NOMO-1 treated with dmso at 0.1 percent for 144 hours (cell line): ENCODE data around the gene INO80C.

Experiments
- DNase-seq: peaks from one replicate; lab custom pipeline; 2025; ENCODE audit not compliant: unreplicated experiment; lab: John Stamatoyannopoulos, UW

Gene INO80C

DNA sequence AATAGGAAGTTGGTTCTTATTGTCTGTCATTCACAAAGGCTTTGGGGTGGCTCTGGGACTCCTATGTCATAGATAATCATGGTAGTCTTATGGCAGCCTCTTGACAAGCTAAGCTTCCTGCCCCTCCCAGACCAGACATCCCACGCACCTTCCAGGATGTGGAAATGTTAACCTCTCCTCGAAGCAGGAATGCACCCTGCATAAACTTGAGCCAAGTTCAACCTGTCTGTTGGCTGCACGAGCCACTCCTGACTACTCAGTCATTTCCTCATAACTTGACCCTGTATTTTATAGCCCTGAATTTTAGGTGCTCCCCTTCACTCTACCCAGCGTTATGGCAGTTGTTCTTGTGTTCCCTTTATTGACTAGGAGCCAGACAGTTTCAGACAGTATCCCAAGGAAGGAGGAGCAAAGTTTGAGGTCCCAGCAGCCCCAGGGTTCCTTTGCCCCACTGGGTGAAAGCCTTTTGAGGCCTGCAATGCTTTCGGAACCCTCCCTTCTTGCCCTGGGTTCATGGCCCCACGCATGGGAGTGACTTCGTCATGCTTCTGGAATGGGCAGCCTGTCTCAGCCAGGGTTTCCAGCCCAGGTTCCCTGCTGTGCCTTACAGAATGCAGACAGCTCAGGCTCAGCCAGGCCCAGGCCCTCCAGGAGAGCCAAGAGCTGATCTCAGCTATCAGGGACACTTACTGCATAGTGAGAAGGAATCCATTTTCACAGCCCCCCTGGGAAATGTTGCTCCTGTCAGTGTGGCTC, 15.6 kb upstream of the INO80C start:
- DNase-seq: no peak

DNA sequence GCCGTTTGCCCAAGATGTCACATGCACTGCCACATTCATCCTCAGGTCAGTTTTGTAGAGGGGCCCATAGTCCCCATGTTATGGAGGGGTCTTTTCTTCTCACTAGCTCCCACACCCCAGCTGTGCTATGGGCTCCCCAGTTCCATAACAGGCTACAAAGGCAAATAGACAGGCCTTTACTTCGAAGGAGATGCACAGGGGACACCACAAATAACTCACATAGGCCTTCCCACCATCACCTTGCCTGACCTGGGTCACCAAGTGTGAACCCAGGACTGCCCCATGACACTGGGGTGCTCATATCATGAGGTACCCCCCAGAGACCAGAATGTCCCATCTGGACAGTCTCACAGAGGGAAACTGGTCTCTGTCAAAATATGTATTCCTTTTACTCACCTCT, 15.0 kb upstream of the INO80C start:
- no peak for DNase-seq

DNA sequence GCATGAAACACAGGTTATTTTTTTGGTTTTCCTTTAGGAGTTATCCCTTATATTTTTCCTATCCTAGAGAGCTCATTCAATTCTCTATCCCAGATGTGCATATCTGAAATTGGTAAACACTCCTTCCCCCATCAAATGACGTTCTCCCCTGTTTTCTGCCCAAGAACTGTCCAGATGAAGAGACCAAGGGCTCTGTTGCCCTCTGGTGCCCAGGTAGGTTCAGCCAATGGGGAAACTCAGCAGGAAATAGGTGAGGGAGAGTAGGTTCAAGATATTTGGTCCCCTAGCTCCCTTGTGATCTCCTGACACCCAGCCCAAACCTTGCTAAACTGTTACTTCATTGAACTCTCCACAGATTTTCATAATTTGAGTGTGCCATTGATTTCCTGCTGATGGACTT, 14.1 kb upstream of the INO80C start:
- DNase-seq: no peak

DNA sequence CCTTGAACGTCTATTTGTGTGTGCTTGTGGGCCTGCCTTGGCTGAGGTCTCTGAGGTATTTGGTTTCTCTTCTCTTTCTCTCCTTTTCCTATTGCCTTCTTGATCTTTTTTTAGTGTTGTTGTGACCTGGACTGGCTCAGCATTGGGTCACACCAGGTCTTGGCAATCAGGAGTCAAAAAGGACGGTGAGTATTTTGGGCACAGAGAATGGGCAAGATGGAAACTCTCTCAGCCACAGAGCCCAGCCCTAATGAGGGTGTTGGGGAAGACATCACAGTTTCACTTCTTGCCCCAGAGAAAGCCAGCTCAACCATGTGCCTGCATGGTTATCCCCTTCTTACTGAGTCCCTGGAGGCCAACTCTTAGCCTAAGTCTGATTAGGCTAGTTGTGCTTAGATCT, 13.7 kb upstream of the INO80C start:
- no peak for DNase-seq

DNA sequence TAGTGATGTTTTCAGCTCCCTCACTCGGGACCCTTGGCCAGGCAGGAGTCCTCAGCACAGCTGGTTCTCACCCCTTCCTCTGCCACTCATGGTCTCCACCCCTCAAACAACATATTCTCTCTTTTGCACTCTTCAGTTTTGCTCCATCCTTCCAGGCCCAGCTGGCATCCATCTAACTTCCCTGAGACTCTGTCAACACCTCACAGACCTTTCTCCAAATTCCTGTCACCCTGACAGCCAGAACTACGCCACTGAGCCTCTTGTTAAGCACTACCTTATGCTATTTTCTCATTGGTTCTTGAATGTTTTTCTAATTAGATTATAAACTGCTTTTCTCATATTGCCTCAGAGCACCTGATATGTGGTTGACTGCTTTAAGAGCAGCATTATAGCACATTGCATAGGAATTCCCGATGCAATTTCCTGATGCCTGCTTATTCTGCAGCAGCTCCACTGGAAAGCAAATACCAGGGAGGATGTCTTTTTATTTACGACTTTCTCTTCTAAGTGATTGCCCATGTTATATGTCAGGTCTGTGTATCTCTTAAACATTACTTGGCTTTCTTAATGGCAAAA, 12.4 kb upstream of the INO80C start:
- DNase-seq: no peak

DNA sequence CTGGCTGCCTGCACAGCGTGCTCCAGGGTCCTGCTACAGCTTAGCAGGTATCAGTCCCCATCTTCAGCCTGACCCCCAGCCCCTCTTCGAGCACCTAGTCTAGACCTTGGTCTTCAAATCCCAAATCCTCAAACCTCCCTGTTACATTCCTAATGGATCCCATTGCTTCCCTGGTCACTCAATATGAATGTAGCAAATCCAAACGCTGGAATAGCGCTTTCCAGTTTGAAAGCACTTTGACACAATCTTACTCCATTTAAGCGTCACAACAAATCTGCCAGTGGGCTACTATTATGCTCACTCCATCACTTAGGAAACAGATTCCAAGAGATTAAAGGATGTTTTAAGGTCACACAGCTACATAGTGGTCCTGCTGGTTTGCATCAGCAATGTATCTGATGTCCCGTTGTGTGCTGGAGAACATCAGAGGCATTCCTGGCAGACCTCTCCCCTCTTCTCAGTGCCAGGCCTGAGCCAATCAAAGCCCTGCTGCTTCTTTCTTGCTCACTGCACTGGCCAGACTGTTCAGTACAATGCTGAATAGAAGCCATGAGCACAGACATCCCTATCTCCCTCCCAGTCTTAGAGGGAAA, 11.1 kb upstream of the INO80C start:
- DNase-seq: no peak

DNA sequence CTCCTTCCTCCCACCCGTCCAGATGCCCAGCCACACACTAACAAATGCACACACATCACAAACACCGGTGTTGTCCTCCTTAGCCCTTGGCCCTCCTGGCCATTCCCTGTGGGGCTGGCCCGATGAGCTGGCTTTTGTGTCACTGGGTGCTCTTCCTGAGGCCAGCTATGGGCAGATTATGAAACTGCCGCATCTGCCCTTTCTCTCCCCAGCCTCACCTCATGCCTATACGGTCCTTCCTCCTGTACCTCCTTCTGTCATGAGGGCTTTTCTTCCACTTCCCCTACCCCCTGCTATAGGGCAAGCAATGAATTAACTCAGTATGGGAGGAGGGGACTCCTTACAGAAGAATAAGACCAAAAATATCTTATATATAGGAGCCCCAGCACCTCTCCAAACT, 10.3 kb upstream of the INO80C start:
- DNase-seq: no peak

DNA sequence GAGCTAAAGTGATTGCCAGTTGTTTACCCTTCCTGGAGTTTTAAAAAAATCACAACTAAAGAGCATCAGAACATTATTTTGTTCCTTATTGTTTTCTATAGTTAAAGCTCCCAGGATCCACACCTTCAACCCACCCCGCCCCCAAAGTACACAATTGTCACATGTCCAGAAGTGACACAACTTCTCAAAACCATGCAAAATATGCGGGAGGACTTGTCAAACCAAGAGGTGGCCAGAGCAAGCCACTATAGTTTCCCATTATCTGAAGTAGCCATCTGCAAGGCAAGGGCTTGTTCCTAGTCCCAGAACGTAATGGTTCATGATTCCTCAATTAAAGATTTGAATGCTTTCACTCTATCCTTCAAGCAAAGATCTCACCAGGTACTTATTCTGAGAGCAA, 9.9 kb upstream of the INO80C start:
- no peak for DNase-seq

DNA sequence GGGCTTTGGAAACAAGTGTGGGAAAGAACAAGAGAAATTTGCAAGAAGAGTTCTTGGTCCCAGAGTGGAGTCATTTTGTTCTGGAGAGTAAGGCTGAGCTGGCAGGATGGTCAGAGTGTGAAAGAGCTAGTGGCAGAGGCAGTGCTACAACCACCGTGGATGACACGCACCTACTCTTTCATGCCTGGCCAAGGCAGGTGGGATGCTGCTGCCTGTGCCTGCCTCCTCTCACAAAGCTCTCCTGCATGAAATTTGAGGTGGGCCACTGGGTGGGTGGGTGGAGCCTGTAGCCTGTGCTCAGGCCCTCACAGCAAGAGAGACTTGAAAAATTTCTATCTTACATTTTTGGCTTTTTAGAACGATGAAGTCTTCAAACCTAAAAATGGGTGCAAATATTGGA, 9.4 kb upstream of the INO80C start:
- no peak for DNase-seq

DNA sequence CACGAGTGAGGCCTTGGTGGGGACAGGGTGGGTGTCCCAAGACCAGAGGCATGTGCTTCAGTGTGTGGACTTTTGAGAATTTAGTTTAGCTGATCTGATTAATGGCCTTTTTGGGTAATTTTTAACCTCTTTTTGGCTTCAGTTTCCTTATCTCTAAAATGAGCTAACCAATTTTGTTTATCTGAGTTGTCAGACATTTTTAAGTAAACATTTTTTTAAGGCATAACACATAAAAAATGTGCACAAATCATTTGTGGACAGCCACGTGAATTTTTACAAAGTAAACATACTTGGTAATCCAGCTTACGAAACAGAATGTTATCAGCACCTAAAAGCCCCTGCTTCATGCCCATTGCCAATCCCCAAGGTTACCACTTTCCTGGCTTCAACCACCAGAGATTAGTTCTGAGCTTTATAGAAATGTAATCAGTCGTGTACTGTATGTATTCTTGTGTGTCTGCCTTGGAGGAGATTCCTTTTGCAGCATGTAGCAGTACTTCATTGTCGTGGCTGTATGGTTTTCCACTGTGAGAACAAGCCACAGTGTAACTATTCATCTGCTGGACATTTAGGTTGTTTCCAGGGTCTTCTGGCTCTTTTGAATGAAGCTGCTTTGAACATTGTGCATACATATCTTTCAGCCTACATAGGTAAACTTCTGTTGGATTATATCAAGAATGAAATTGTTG, 8.4 kb upstream of the INO80C start:
- no peak for DNase-seq

DNA sequence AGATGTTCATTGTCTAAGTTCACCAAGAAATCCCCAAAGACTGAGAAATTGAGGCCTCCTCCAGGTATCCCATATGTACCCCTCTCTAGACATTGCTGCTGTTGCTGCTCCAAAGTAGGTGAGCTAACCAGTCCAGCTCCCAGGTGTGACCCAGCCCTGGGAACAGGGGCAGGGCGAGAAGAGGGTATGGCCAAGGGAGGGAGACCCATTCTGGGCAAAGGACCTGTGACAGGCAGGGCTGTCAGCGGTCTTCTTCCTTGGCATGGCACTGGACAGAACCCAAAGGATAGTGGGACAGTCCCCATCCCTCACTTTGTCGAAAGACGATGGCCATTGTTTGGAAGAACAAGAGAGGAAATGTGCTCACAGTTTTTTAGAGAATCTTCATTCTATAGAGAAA, 7.2 kb upstream of the INO80C start:
- DNase-seq: no peak

DNA sequence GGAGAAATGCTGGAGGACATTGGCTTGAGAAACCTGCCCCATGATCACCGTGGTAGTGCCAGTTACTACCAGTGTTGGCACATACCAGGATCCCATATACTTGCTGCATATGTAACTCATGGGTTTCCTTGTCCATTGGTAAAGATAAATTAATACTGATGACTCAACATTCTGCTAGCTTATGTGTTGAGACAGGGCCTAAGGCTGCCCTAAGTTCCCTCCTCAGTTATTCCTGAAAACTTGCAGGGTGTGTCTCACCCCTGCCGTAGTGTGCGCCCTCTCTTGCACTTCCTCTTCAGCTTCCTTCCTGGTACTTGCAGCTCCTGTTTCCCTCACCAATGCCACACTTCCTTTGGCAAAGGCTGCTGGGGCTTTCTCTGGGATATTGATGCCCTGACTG, 4.3 kb upstream of the INO80C start:
- DNase-seq: no peak

DNA sequence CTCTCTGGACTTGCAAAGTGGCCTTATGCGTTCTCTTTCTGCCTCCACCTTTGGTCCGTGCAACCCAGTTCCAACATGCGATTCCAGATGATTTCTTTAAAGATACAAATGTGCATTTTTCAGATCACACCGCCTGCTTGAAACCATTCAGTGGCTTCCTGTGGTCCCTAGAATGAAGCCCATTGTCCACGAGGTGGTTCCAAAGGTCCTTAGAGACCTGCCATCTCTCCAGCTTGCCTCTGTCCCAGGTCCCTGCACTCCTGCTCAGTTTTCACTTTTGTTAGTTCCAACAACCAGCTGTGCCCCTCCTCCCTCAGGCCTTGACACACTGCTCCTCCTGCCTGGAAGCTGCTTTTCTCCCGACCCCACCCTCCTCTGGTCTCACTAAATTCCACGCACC, 3.6 kb upstream of the INO80C start:
- DNase-seq: no peak

DNA sequence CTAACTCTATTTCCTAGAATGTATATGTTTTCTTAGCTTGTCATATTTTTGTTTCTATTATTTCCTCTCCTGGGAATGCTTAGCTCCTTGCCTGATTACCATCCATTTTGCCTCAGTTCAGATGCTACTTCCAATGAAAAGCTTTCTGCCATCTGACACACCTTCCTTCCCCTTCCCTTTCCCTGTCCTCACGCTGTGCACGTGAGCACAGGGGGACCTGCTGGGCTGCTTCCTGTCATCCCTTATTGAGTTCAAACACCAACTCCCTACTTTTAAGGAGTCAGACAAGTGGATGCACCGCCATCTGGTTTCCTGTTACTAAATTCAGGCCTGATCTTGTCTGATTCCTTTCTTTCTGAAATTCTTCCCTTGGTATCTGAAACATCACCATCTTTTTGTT, 2.4 kb upstream of the INO80C start:
- DNase-seq: no peak

DNA sequence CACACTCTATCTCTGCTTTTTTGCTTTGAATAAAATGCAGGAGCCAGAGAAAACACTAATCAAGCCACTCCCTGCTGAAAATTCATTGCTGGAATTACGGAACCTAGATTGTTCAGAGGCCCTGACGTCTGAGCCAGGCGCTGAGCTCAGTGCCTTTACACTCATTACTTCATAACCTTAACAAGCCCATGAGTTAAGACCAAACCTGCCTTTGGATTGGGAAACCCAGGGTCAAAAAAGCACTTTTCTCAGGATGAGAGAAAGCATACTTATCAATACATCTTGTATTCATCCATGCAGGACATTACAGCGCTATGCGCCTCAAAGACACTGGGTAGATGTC, 762 bp downstream of the INO80C start:
- DNase-seq: no peak

DNA sequence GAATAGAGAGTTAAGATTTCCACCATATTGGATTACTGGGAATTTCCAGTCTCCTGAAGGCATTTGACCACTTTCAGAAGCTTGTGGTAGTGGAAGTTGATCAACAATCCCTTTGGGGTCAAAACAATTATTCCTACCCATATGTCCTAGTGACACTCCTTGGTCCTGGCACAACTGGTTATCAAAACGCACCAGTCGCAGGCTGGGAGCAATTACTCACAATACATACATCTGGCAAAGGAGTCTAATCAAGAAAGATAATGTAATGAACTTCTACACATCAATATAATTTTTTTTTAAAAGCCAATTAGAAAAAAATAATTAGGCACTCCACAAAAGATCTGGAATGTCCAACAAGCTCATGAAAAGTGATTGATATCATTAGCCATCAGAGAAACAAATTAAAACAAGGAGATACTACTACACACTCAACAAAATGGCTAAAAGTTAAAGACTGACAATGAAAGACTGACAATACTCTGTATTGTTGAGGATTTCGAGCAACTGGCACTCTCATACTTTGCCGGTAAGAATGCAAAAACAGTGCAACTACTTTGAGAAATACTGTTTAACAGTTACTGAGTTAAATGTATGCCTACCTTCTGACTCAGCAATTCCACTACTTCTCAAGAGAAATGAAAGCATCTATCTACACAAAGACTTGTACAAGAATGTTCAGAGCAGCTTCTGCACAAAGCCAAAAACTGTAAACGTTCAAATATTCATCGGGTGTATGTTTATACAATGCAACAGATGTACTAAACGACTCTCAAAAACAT, 2.0 kb downstream of the INO80C start:
- DNase-seq: no peak

DNA sequence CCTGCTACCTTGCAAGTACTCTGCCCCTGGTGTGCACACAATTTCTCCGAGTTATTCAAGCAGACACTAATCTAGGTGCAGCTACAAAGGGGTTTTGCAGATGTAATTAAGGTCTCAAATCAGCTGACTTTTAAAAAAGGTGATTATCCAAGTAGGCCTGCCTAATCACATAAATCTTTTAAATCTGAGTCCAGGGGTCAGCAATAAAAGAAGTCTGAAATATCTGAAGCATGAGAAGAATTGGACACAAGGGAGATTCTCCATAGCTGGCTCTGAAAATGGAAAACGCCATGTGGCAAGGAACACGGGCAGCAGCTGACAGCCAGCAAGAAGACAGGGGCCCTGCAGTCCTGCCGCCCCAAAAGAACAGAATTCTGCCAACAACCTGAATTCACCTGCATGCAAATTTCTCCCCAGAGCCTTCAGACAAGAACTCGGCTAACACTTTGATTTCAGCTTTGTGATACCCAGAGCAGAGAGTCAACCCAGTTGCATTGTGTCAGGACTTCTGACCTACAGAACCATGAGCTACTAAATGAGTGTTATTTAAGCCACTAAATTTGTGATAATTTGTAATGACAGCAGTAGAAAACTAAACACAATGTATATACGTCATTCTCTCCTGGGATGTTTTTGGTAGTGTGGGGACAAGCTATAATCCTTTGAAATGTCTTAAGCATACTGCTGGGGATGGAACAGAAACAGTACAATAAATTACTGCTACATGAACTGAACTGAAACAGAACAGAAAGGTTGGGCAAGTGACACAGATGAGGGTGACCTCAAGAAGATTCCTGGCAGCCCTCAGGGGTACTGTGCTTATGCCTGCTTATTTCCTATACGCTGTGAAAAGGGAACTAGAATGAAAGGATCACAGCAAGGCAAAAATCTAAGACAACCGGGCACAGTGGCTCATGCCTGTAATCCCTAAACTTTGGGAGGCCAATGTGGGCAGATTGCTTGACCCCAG, 3.2 kb downstream of the INO80C start:
- no peak for DNase-seq

DNA sequence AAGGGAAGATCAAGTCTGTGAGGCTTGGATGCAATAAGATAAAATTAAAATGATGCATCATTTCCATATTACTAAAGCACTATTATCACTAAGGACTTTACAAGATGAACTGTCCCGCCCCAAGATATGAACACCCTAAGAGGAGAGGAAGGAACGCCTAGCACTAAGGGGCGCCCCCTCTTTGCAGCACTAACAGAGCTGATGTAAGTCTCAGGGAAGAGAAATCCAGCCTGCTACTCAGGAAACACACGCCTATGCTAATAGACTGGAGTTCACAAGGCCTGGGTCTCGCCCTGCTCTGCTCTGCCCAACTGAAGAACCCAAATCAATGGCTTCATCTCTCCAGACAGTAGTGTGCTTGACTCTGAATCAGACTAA, 6.1 kb downstream of the INO80C start:
- no peak for DNase-seq

DNA sequence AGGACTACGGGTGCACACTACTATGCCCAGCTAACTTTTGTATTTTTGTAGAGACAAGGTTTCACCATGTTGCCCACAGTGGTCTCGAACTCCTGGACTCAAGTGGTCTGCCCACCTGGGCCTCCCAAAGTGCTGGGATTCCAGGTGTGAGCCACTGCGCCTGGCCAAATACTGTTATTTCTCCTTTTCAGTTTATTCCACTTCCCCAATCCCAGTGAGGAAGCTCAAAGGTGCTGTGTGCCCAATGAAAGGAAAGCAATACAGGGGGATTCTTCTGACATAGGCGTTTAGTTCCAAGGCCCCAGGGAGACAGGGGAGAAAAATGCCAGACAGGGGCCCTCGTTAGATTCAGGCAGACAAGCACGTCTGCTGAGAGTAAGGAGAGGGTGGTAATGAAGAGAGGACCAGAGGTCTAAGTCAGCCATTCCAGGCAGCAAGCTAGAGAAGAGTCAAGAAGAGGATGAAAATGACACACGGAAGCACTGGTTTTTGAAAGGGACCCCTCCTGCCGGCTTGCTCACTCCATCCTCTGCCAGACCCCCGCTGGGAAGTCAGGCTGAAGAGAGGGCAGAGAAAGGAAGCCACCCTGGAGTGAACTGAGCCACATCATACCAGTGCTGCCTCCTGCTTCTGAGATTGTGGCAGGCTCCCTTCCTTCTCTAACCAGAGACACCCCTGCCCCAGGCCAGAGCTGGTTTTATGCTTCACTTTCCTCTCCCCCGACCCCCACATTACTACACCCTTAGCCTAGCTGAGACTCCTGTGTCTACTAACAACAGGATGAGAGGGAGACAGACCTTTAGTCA, 6.7 kb downstream of the INO80C start:
- DNase-seq: no peak
